Ishikawa (cell line): ENCODE measurements around the gene SAMHD1.

Experiments used
- CEBPB ChIP-seq: IDR thresholded peaks from 2 replicates; pipeline ENCODE4 v1.6.1; 2012
- CREB1 ChIP-seq: IDR thresholded peaks from 2 replicates; pipeline ENCODE4 v1.6.1; 2012; ENCODE audit warnings: low read depth
- EGR1 ChIP-seq: IDR thresholded peaks from 2 replicates; pipeline ENCODE4 v1.6.1; 2012
- EP300 ChIP-seq: IDR thresholded peaks from 2 replicates; pipeline ENCODE4 v1.6.1; 2012; ENCODE audit warnings: borderline replicate concordance
- FOXM1 ChIP-seq: IDR thresholded peaks from 2 replicates; pipeline ENCODE4 v1.6.1; 2012; ENCODE audit warnings: low read depth, borderline replicate concordance
- MAX ChIP-seq: IDR thresholded peaks from 2 replicates; pipeline ENCODE4 v1.6.1; 2012
- NFIC ChIP-seq: IDR thresholded peaks from 2 replicates; pipeline ENCODE4 v1.6.1; 2012
- RAD21 ChIP-seq: IDR thresholded peaks from 2 replicates; pipeline ENCODE4 v1.6.1; 2012; ENCODE audit warnings: low read depth
- REST ChIP-seq: IDR thresholded peaks from 2 replicates; pipeline ENCODE4 v1.6.1; 2012; ENCODE audit warnings: low read depth, mild to moderate bottlenecking
- TAF1 ChIP-seq: IDR thresholded peaks from 2 replicates; pipeline ENCODE4 v1.6.1; 2012; ENCODE audit warnings: low read depth, mild to moderate bottlenecking
- TCF12 ChIP-seq: IDR thresholded peaks from 2 replicates; pipeline ENCODE4 v1.6.1; 2012; ENCODE audit warnings: low read depth
- TEAD4 ChIP-seq: IDR thresholded peaks from 2 replicates; pipeline ENCODE4 v1.6.1; 2012
- USF1 ChIP-seq: IDR thresholded peaks from 2 replicates; pipeline ENCODE4 v1.6.1; 2012
- YY1 ChIP-seq: IDR thresholded peaks from 2 replicates; pipeline ENCODE4 v1.6.1; 2012; ENCODE audit warnings: low read depth
- ZBTB7A ChIP-seq: IDR thresholded peaks from 2 replicates; pipeline ENCODE4 v1.6.1; 2012; ENCODE audit warnings: low read depth

Gene SAMHD1

GRCh38 chr20:36917943-36918342 is 33.6 kb downstream of the SAMHD1 start:
- TF ChIP-seq EP300, result no peak
- TF ChIP-seq CREB1, result no peak
- no peak for TF ChIP-seq NFIC
- no peak for TF ChIP-seq USF1

GRCh38 chr20:36917240-36917639 is 34.3 kb downstream of the SAMHD1 start:
- TF ChIP-seq REST (no peak), MAX (no peak)

- TF ChIP-seq TAF1 (no peak), REST (no peak), YY1 (no peak), EP300 (no peak), MAX (no peak), EGR1 (no peak), NFIC (no peak), TCF12 (no peak), CREB1 (no peak), TEAD4 (no peak), ZBTB7A (no peak), USF1 (no peak), FOXM1 (no peak), RAD21 (no peak), CEBPB (no peak)
These were observed 35.3 kb downstream of the SAMHD1 start for GRCh38 chr20:36916199-36916598.

- TF ChIP-seq REST, result no peak
- TF ChIP-seq CEBPB, result no peak
- no peak for TF ChIP-seq TAF1
- TF ChIP-seq FOXM1, result no peak
- no peak for TF ChIP-seq NFIC
- TF ChIP-seq EP300, result no peak
- TF ChIP-seq YY1, result no peak
- TF ChIP-seq USF1, result no peak
- no peak for TF ChIP-seq EGR1
- no peak for TF ChIP-seq RAD21
- no peak for TF ChIP-seq TCF12
- no peak for TF ChIP-seq TEAD4
These were observed 42.9 kb downstream of the SAMHD1 start for GRCh38 chr20:36908603-36909002.

- TF ChIP-seq YY1 (no peak), NFIC (no peak), USF1 (no peak), MAX (no peak), FOXM1 (no peak), CEBPB (no peak), TCF12 (no peak), REST (no peak), TAF1 (no peak)
These were observed 46.8 kb downstream of the SAMHD1 start for GRCh38 chr20:36904690-36905089.
